Fibroblast of skin of left biceps (primary cell): Measurements from ENCODE around the gene TRIM58.

ENCODE experiments used
- DNase-seq, 2 experiments: peaks; one replicate each; pipeline ENCODE4 v3.0.0-alpha.2; 2013; ENCODE audit warnings: low read depth in 2 of 2

TRIM58 gene, protein sequence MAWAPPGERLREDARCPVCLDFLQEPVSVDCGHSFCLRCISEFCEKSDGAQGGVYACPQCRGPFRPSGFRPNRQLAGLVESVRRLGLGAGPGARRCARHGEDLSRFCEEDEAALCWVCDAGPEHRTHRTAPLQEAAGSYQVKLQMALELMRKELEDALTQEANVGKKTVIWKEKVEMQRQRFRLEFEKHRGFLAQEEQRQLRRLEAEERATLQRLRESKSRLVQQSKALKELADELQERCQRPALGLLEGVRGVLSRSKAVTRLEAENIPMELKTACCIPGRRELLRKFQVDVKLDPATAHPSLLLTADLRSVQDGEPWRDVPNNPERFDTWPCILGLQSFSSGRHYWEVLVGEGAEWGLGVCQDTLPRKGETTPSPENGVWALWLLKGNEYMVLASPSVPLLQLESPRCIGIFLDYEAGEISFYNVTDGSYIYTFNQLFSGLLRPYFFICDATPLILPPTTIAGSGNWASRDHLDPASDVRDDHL

DNA sequence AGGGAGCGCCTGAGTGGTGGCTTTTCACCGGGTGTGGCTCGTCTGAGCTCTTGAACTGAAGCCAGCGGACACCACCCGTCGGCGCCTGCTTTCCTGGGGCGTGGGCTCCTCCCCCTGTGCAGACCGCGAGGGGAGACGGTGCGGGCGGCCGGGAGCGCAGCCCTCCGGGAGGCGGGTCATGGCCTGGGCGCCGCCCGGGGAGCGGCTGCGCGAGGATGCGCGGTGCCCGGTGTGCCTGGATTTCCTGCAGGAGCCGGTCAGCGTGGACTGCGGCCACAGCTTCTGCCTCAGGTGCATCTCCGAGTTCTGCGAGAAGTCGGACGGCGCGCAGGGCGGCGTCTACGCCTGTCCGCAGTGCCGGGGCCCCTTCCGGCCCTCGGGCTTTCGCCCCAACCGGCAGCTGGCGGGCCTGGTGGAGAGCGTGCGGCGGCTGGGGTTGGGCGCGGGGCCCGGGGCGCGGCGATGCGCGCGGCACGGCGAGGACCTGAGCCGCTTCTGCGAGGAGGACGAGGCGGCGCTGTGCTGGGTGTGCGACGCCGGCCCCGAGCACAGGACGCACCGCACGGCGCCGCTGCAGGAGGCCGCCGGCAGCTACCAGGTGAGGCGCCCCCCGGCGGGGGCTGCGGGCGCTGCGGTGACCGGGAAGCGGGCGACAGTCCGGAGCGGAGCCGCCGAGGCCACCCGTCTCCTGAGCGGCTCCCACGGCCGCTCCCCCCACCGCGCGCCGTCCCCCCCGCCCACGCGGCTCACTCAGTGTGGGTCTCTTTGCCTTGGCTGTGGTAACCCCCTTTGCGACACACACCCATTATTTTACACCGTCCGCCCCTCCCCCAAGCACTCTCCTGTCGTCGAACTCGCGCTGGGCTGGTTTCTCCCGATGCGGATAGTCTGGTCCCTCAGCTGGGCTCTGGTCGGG is at the start of gene TRIM58:
TRIM58 (plus strand) TSS at position 119 of the 916 bp plus-strand sequence; CDS start at position 179, 60 bp downstream.
- no peak for DNase-seq

GRCh38 chr1:247812637-247813036 is 44.4 kb upstream of the TRIM58 start:
- DNase-seq, result no peak

- no peak for DNase-seq
Measured at GRCh38 chr1:247822060-247822459, 34.9 kb upstream of the TRIM58 start.

- no peak for DNase-seq
Measured at GRCh38 chr1:247824023-247824422, 33.0 kb upstream of the TRIM58 start, which contains the start of gene OR14A16. OR14A16 (minus strand) TSS chr1:247824119; CDS start chr1:247815729, 8,390 bp downstream.

- DNase-seq, result no peak
Measured at GRCh38 chr1:247825362-247825761, 31.6 kb upstream of the TRIM58 start.

DNA sequence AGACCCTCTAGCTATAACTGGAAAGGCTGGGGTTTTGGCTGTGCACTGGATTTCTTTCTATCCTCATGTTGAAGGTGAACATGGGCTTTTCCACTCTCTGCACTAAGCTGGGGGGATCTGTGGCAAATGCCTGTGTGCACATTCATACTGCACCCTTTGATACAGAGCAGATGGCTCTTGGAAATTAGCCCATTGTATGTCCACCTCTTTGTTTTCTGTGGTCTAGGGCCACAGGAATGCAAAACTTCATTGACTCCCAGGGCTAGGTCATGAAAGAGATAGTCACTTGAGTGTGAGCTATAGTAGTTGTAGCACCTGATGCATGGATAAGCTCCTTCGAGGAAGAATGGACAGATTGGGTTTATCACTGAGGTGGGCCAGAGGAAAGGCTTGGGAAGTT is 27.3 kb upstream of the TRIM58 start:
- DNase-seq, result no peak

GRCh38 chr1:247833601-247834000 is 23.4 kb upstream of the TRIM58 start:
- DNase-seq, result no peak

- no peak for DNase-seq
Measured at GRCh38 chr1:247840818-247841217, 16.2 kb upstream of the TRIM58 start.

- DNase-seq, result no peak
Measured at GRCh38 chr1:247841796-247842195, 15.2 kb upstream of the TRIM58 start, which contains the start of gene OR11L1. OR11L1 (minus strand) TSS chr1:247841896; CDS start chr1:247841896, 0 bp downstream.

DNA sequence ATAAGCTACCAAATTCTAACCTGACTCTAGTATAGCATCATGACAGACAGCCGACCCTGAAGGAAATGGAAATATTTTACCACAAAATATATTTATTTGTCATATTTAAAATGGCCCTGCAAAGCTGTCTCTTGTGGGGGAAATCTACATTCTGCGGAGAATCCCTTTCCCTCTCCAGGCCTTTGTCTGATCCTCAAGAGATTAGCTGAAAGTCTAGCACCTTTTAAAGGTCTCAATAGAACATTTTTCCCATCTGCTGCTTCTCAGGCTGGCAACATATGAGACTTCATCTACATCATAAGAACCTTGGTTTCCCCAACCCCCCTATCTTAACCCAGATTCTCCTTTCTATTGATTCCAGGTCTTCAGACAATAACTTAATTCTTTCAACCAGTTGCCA is 13.6 kb upstream of the TRIM58 start:
- DNase-seq, result no peak

DNA sequence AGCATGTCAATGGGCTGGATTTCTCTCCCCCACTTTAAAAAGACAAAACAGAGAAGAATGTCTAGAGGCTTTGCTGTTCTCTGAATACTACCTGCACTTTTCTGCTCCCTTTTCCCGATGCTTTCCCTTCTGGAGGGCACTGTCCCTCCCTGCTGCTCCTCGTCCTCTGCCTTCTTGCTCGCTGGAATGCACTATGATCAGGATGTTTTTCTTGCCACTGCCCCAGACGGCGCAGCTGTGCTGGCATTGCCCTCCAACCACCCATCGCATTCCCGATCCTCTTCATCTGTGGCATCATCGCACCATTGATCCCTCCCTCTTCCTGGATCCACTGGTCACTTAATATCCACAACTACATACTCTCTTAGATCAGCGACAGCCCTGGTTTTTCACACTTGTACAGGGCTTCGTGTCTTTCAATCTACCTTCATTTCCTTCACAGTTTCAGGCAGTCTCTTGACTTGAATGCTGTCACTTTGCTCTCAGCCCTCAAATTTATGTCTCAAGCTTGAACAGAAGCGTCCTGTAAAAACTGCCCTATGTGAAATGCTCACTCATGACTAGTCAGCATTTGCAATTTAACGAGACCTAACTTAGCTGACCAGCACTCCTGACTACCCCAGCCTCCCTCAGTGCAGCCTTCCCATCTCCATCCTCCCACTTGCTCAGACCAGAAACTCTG is 11.8 kb upstream of the TRIM58 start:
- no peak for DNase-seq

DNA sequence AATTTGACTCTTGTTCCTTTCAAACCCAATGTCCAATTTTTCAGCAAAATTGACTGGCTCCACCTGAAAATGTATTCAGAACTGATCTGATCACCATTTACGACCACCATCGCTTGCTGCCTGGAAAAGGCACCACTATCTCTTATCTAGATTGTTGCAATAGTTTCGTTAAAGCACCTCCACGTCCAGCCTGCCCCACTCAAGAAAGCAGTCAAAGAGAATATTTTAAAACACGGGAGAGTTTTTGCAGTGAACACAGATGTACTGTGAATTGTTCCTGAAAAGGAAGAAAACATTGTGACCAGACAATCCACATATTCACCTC is 11.3 kb upstream of the TRIM58 start:
- no peak for DNase-seq

DNA sequence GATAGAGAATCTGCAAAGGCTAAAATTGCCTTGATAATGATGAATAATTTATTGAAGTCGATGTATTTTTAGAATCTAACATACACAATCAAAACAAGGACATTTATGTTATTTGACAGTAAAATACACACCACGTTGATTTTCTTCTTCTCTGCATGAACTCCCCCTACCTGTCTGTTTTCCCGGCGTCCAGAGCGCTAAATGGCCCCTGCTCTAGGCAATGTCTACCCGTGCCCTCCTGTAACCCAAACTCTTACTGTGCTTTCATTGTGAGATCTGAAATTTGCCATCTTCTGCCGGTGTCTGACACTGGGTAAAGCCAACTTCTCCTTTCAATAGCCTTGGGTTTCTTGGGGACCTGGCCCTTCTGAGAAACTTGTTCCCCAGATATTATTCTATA is 8.6 kb upstream of the TRIM58 start:
- no peak for DNase-seq

- DNase-seq, result no peak
Measured at GRCh38 chr1:247849616-247850015, 7.4 kb upstream of the TRIM58 start.

DNA sequence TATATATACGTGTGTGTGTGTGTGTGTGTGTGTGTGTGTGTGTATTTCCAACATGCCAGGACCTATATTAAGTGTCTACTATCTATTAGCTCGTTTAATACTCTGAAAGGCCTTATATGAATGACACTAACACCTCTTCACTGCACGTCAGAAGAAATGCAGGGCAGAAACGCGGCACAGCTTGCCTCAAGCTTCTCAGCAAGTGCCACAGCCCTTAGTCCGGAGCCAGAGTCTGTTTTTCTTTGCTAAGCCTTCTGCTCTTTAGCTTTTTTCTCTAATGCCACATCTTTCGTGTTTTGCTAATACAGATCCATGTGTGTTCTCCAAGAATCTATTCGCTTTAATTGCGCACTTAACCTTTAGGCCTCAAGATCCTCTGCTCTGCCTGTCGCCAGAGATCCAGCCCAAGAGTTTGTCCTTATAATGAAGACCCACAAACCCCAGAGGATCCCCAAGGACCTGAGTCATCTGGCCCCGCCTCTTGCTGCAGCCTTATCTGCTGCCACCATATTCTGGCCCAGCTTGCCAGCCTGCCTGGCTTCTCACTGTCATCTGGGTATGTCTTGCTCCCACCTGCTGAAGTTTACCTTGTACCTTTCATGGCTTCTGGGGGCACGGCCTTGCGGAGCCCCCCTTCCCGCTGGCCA is 2.0 kb upstream of the TRIM58 start:
- DNase-seq, result no peak

DNA sequence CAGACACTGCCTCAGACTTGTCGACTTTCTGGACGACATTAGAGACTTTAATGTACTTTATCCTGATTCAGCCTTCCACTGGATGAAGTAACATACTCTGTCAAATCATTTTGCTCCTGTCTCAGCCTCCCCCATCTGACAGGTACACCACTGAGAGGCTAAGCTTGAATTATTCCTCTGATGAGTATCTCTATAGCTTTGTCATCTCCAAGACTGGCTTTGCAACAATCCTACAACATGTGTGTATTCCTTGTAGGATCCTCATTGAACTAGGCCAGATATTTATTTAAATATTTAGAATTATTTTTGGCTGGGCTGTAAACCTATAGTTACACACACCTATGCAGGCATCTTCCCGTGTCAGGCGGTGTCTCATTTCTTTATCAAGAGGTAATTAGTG is 1.1 kb upstream of the TRIM58 start:
- DNase-seq, result no peak

DNA sequence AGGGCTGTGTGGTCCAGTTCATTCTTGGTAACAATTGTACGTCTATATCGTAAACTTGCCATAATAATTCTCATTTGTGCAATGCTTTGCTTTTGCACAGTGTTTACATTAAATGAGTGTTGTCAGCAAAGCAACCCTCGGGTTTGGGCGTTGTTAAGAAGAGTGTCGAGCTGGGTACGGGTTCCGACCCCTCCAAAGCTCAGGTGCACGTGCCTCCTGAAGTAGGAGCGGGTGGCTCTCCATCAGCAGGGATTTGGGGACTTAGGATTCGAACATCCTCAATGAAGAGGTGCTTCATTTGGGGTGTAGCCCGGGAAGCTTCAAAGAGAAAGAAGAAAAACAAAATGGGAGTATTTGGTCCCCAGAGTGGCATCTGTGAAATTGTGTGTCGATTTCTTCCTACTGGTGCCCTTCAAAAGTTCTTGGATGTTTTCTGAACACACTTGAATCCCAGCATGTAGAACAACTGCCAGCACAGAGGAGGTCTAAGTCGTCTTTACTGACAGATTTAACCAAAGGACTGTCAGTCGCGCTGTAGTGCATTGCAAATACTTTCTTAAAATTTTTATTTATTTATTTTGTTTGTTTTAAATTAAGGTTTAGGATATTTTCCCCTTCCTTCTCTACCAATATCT is 1.1 kb downstream of the TRIM58 start:
- no peak for DNase-seq

GRCh38 chr1:247862756-247863155 is 5.8 kb downstream of the TRIM58 start:
- no peak for DNase-seq

- no peak for DNase-seq
Measured at GRCh38 chr1:247864644-247865043, 7.7 kb downstream of the TRIM58 start.

GRCh38 chr1:247865416-247865815 is 8.4 kb downstream of the TRIM58 start:
- no peak for DNase-seq

DNA sequence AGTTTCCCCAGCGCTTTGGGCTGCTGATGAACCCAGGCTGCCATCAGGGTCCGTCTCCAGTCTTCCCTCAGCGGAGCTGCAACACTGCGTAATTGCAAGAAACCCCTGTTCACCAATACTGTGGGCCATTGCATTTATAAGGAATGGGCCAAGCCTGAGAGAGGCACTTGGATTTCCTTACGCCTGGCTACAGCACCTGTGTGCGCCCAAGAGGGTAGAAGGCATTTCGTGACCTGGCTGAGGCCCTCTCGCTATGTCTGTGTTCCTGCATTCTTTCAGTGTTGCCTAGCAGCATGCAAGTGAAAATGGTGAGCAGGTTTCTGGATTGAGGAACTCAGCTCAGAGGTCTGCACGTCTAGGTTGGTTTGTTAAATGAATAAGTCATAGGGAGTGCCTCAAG is 26.4 kb downstream of the TRIM58 start:
- no peak for DNase-seq
